Endothelial cell of hepatic sinusoid (primary cell): Measurements from ENCODE around the gene ANO9.
"Not testable (repeated sequence)": the region's sequence is repeated elsewhere in the genome, so short reads cannot be mapped to it uniquely, and the experiment has no call there.

Source experiments
- in situ Hi-C: cut with HindIII; loops from 2 replicates; pipeline ENCODE4 v1.10.0; 2017; ENCODE audit warnings: low sequenced_read_pairs

Gene ANO9

DNA sequence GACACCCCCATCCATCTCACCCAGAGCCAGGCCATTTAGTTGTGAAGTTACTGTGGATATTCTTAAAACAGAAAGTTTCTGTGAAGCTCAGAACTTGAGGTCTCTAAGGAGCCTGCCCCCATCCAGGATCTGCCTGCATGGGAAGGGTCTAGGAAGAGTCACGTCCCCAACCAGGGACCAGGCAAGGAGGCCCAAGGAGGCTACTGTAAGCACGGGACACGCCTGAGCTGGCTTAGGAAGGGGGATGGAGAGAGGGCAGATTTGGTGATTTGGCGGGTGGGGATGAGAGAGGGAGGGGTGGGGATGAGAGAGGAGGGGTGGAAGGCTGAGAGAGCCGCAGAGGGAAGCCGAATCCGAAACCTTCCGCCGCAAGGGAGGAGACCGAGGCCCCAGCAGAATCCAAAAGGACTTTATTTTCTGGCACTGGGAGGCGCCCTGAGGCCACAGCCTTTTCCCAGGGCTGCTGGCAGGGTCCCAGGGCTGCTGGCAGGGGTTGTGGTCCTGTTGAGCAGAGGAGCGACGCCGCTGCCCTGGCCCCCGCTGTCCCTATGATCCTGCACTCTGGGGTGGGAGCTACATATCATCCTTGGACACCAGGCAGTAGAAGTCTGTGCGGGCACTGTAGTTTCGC, 36.4 kb downstream of the ANO9 start:
- in situ Hi-C loops, result no loop called here

DNA sequence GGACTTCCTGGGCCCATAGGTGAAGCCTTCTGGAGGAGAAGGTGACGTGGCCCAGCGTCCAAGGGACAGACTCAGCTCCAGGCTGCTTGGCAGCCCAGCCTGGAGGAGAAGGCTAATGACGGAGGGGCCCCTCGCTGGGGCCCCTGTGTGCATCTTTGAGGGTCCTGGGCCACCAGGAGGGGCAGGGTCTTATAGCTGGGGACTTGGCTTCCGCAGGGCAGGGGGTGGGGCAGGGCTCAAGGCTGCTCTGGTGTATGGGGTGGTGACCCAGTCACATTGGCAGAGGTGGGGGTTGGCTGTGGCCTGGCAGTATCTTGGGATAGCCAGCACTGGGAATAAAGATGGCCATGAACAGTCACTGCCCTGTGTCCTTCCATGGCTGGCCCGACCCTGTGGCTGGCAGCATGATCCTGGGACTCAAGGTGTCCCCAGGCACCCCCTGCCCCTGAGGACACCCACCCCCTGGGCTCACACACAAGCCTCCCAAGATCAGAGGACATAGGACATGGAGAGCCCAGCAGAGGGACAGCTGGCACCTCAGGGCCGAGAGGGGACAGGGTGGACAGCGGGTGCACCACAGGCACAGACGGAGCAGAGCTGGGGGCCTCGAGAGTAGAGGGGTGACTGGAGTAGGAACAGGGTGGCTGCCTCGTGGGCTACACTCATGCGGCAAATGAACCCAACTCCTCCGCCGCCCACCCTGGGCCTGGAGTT, 37.1 kb downstream of the ANO9 start:
- in situ Hi-C loops, result no loop called here

DNA sequence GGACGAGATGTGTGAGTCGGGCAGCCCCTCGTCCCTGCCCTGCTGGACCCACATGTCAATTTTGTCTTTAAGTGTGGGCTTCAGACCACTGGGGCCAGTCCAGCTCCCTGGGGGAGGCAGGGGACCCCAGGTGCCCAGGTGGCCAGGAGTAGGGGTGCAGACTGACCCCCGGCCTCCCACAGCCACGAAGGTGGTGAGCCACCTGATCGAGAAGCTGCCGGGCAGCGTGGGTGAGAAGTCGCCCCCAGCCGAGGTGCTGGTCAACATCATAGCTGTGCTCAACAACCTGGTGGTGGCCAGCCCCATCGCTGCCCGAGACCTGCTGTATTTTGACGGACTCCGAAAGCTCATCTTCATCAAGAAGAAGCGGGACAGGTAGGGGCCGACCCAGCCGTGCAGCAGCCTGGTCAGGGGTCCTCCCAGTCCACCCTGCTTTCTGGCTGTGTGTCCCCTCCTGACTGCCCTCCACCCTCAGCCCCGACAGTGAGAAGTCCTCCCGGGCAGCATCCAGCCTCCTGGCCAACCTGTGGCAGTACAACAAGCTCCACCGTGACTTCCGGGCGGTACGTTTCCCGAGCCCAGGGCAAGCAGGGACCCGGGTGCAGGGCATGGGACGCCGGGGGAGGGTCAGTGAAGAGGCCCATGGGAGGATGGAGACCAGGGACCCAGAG, 37.9 kb downstream of the ANO9 start:
- in situ Hi-C loops, result no loop called here

DNA sequence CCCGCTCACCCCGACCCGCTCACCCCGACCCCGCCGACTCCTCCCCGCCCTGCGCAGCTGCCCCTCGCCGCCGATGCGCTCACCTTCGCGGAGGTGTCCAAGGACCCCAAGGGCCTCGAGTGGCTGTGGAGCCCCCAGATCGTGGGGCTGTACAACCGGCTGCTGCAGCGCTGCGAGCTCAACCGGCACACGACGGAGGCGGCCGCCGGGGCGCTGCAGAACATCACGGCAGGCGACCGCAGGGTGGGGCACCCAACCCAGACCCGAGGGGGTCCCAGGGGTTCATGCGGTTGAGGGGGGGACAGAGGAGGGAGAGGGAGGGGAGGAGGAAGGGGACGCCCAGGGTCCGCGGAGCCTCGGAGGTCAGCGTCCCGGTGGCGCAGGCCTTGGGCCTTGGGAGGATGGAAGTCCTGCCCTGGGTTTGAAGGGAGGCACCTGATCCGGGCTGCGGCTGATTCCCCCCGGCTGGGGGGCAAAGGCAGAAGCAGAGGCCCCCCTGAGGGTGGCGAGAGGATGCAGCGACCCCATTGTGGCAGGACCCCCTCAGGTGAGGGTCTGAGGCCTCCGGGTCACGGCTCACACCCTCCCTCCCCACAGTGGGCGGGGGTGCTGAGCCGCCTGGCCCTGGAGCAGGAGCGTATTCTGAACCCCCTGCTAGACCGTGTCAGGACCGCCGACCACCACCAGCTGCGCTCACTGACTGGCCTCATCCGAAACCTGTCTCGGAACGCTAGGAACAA, 38.6 kb downstream of the ANO9 start:
- in situ Hi-C loops, result no loop called here

DNA sequence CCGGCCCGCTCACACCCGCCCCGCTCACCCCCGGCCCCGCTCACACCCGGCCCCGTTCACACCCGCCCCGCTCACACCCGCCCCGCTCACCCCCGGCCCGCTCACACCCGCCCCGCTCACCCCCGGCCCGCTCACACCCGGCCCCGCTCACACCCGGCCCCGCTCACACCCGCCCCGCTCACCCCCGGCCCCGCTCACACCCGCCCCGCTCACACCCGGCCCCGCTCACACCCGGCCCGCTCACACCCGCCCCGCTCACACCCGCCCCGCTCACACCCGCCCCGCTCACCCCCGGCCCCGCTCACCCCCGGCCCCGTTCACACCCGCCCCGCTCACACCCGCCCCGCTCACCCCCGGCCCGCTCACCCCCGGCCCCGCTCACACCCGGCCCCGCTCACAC, 40.6 kb downstream of the ANO9 start:
- in situ Hi-C loops, result not testable (repeated sequence)

DNA sequence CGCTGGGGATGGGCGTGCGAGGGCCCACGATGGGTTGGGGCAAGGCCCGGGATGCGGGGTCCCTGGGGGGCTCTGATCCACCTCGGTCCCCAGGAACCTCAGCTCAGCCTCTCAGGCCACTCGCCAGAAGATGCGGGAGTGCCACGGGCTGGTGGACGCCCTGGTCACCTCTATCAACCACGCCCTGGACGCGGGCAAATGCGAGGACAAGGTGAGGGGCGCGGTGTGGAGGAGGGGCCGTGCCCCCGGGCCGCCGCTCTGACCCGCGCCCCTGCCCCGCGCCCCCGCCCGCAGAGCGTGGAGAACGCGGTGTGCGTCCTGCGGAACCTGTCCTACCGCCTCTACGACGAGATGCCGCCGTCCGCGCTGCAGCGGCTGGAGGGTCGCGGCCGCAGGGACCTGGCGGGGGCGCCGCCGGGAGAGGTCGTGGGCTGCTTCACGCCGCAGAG, 41.5 kb downstream of the ANO9 start:
- in situ Hi-C loops, result no loop called here

DNA sequence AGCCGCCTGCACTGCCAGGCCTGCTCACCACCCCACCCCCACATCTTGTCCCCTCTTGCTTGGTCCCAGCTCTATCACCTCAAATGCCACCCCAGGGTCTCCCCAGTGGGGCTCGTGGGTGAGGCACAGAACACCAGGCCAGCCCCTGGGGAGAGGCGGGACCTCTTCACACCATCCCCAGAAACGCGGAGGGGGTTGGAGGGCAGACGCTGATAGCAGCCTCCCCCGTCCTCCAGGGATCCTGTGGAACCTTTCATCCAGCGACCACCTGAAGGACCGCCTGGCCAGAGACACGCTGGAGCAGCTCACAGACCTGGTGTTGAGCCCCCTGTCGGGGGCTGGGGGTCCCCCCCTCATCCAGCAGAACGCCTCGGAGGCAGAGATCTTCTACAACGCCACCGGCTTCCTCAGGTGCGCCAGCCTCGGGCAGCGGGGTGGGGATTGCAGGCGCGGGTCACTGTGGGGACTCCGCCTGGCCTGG, 42.0 kb downstream of the ANO9 start:
- in situ Hi-C loops, result no loop called here

DNA sequence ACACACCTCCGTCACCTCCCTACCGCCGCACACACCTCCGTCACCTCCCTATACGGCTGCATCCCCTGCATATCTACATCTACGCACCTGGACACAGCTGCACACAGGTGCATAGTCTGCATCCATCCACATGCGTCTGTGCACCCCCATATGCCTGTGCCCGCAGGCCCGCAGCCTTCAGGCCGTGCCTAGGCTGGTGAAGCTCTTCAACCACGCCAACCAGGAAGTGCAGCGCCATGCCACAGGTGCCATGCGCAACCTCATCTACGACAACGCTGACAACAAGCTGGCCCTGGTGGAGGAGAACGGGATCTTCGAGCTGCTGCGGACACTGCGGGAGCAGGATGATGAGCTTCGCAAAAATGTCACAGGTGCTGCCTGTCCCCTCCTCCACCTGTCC, 43.0 kb downstream of the ANO9 start:
- in situ Hi-C loops, result no loop called here

DNA sequence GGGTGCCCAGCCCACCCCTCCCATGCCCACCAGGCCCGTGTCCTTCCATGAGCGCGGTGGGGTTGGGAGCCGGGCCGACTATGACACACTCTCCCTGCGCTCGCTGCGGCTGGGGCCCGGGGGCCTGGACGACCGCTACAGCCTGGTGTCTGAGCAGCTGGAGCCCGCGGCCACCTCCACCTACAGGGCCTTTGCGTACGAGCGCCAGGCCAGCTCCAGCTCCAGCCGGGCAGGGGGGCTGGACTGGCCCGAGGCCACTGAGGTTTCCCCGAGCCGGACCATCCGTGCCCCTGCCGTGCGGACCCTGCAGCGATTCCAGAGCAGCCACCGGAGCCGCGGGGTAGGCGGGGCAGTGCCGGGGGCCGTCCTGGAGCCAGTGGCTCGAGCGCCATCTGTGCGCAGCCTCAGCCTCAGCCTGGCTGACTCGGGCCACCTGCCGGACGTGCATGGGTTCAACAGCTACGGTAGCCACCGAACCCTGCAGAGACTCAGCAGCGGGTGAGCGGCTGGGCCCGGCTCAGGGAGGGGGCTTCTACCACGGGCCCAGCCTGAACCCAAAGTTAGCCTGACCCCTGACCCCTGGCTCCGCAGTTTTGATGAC, 44.8 kb downstream of the ANO9 start:
- in situ Hi-C loops, result no loop called here

DNA sequence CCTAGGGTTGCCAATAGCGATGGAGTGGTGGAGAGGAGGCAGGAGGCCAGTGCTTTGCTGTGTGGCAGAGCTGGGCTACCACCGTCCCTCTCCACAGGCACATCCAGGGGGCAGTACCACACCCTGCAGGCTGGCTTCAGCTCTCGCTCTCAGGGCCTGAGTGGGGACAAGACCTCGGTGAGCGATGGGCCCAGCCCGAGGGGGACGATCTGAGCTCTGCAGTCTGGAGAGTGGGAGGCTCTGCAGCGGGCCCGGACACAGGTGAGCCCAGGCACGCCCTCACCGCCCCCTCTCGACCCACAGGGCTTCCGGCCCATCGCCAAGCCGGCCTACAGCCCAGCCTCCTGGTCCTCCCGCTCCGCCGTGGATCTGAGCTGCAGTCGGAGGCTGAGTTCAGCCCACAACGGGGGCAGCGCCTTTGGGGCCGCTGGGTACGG, 45.3 kb downstream of the ANO9 start:
- in situ Hi-C loops, result no loop called here

DNA sequence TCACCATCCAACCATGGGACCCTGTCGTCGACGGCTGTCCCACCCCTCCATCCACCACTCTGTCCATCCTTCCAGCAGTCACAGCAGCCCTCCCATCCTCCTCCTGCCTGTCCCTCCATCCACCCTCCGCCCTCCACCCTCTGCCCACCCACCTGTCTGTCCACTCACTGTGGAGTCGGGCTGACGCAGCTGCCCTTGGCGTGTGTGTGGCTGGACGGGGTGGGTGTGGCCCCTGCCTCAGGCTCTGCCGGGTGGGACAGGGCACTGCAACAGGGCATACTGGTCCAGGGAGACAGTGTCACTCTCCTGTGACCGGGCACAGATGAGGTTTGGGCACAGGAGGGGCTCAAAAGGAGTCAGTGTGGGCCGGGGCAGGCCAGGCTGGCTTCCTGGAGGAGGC, 45.9 kb downstream of the ANO9 start:
- in situ Hi-C loops, result no loop called here

DNA sequence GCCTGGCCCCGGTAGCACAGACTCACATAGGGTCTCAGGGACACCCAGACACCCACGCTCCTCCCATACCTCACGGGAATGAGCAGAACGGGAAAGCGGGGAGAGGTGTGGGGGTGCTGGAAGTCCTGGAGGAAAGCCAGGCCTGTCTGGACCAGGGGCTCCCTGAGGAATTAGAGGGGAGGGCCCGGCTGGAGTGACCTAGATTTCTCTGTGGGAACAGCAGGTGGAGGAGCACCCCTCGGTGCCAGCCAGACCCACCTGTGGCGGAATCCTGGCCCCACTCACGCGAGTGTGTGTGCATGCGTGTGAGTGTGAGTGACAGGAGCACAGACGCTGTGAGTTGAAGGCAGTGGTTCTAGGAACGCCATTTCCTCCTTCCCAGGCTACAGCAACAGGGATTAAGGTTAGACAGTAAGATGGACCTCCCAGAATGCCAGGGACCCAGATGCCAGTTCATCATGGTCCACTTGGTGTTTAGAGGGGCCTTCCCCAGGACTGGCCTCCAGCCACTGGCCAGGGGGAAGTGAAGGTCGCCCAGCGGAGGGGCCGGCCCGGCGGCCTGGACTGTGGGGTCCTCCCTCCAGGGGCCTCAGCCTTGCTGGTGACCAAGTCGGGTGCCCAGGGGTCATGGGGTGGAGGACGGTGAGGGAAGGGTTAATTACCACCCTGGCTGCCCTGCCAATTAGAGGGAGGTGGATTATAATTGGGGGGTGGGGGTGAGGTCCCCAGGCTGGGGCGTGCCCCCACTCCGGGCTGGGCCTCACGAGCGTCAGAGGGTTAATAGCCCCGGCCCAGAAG, 46.8 kb downstream of the ANO9 start:
- in situ Hi-C loops, result no loop called here

DNA sequence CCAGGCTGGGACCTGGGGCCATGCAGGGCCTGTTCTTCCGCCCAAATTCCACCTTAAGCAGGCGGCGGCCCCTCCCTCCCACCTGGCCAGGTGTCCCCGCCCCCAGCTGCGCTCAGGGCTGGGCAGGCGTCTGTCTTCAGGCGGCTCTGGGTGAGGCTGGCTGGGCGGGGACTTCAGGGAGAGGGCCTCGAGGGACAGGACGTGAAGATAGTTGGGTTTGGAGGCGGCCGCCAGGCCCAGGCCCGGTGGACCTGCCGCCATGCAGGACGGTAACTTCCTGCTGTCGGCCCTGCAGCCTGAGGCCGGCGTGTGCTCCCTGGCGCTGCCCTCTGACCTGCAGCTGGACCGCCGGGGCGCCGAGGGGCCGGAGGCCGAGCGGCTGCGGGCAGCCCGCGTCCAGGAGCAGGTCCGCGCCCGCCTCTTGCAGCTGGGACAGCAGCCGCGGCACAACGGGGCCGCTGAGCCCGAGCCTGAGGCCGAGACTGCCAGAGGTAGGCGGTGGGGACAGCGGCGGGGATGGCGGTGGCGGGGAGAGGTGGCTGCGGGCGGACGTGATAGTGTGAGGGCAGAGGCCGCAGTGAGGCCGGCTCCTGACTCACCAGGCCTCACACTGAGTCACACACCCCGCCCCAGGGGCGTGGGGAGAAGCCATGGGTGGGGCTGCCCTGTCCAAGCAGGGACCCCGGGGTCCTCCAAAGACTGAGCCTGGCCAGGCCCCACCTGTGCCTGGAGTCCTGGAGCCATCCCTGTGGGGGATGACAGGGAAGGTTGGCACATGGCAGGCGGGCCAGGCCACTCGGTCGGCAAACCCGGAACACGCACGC, 47.6 kb downstream of the ANO9 start, which contains the start of gene PKP3:
TSS of gene PKP3 (plus strand) at position 176 of the 824 bp plus-strand sequence. CDS start at position 260, 84 bp downstream.
- in situ Hi-C loops, result no loop called here

DNA sequence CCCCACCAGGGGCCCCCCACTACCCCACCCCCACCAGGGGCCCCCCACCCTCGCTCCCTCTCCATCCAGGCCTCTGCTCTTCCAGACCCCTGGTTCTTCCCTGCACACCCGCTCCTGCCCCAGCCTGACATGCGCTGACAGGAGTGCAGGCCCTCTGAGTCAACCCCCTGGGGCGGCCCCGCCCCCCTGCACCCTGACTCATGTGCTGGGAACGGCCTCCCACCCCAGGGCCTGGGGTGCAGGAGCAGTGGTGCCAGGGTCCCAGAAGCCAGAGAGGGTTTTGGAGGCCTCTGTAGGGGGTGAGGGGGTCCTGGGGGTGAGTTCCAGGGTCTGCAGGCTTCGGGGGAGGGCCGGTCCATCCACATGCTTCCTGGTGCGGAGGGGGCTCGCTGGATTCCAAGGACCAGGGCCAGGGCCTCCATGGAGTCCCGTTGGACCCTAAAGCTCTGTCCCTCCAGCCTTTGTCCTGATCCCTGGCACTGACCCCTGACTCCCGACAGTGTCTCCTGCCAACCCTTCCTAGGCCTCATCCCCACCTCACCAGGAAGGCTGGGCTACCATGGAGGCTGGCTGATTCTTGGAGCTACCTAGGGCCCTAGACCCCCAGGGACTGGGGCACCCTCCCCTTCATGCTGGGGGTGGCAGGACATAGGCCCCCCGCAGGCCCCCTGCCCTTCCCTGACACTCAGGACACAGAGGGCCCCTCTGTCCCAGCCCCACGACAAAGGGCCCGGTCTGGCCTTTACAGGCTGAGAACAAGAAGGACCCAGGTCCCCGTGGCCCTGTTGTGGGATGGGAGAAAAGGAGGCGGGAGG, 48.4 kb downstream of the ANO9 start:
- in situ Hi-C loops, result no loop called here

DNA sequence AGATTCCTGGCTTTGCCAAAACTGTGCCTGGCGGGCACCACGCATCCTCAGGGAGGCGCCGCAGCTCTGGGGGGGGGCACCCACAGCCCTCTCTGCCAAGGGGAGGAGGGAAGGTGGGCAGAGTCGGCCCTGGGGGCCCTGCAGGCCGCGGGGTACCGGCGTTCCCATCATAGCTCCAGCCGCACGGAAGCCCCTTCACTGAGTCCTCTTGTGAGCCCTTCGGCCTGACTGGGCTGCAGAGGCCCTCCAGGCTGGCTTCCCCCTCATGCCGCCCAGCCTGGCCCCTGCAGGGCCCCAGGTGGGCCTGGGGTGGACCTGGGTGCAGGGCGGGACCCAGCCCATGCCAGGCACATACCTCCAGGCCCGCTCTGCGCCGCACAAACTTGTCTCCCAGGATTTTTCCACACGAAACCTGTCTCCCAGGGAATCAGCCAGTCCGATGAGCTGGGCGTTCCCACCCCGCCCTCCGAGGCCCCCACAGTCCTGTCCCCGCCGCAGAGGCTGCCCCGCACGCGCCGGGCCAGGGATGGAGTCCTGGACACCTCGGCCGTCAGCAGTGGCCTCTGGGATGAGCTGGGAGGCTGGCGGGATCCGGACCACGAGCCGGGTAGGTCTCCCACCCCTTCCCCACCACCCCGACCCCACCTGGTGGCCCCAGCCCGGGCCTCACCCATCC, 49.6 kb downstream of the ANO9 start:
- in situ Hi-C loops, result no loop called here

DNA sequence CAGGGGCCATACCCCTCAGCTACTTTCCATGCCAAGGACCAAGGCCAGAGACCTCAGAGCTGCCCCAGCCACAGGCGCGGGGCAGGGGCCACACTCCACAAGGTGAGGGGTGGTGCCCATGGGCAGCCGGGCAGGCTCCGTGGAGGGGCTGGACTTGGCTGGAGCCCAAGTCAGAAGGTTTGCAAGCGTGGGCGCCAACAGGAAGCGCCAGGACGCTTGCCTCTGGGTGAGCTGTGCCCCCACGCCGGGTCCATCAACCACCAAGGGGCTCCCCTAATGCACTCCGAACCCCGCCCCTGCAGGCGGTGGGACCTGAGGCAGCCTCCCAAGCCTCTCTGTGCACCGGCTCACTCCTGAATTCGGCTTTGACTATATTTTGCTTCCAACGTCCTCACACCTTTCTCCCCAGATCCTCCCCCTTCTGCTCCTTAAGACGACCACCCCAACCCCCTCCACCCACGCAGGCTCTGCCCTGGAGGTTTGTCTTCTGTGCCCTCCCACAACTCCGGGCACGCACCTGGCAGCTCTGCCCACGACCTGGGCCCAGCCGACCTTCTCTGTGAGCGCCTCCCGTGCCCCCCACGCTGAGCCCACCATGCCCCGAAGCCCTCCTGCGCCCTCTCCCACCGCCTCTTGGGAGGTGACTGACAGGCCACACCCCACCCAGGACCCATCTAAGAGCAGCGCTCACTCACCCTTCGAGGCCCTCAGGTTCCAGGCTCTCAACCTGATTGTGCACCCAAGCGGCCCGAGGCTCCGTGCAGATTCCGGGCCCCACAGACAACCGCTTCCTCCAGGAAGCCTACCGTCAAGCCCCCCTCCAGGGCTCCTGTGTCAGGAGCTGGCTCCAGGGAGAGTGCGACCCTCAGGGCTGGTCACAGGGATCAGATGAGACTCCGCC, 50.4 kb downstream of the ANO9 start:
- in situ Hi-C loops, result no loop called here

DNA sequence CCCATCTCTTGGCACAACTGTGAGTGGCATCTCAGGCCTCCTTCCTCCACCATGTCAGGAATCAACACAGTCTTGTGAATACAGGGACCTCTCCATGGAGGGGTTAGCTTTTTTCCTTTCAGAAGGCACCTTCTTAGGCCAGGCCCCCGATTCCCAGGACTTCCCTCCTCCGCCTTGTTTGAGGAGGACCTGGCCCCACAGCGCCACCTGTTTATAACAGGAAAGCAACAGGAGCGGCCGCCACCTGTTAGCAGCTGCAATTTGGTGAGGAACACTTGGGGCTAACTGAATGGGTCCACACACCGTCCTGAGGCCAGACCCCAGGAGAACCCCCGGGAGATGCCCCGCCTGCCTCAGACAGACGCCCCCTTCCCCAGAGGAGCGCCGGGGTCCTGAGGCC, 51.6 kb downstream of the ANO9 start:
- in situ Hi-C loops, result no loop called here
